Jurkat, Clone E6-1 (cell line): ENCODE results near the gene RBPJ.

Source experiments
- DNase-seq: peaks from one replicate; pipeline ENCODE4 v3.0.0-alpha.2; 2011; ENCODE audit warnings: low read depth, low spot score
- H3K4me3 ChIP-seq: 2 replicates; pipeline ENCODE4 v1.5.1; 2011; ENCODE audit warnings: mild to moderate bottlenecking, low read length, control low read depth, moderate library complexity

RBPJ gene

GRCh38 chr4:26404743-26405206 is 84.0 kb downstream of the RBPJ start:
- no peak overlapping the region for H3K4me3 ChIP-seq
- DNase-seq, result no peak

GRCh38 chr4:26406346-26406975 is 85.6 kb downstream of the RBPJ start:
- H3K4me3 ChIP-seq, result no peak overlapping the region
- no peak for DNase-seq

- DNase-seq, result no peak
Observed at GRCh38 chr4:26407476-26407875, 86.7 kb downstream of the RBPJ start.

GRCh38 chr4:26410385-26411293 is 89.8 kb downstream of the RBPJ start:
- no peak overlapping the region for H3K4me3 ChIP-seq
- peak; percentile 52 for DNase-seq

More at GRCh38 chr4:26407476-26407875, 86.7 kb downstream of the RBPJ start:
- no peak overlapping the region for H3K4me3 ChIP-seq

- no peak for DNase-seq
- no peak overlapping the region for H3K4me3 ChIP-seq
Observed at GRCh38 chr4:26412381-26413372, 91.9 kb downstream of the RBPJ start.

- no peak for DNase-seq
- H3K4me3 ChIP-seq, result no peak overlapping the region
Observed at GRCh38 chr4:26413582-26413981, 92.8 kb downstream of the RBPJ start.

- no peak for DNase-seq
- H3K4me3 ChIP-seq, result no peak overlapping the region
Observed at GRCh38 chr4:26418107-26418506, 97.3 kb downstream of the RBPJ start.

- no peak overlapping the region for H3K4me3 ChIP-seq
- DNase-seq, result no peak
Observed at GRCh38 chr4:26418850-26419249, 98.0 kb downstream of the RBPJ start.

GRCh38 chr4:26420438-26420837 is 99.6 kb downstream of the RBPJ start:
- H3K4me3 ChIP-seq, result no peak overlapping the region
- no peak for DNase-seq

GRCh38 chr4:26420913-26421312 is 100.1 kb downstream of the RBPJ start:
- no peak for DNase-seq
- no peak overlapping the region for H3K4me3 ChIP-seq

GRCh38 chr4:26424153-26424552 is 103.3 kb downstream of the RBPJ start:
- DNase-seq, result no peak
- no peak overlapping the region for H3K4me3 ChIP-seq

GRCh38 chr4:26424838-26425237 is 104.0 kb downstream of the RBPJ start:
- DNase-seq, result no peak
- H3K4me3 ChIP-seq, result no peak overlapping the region

- DNase-seq, result no peak
- H3K4me3 ChIP-seq, result no peak overlapping the region
Observed at GRCh38 chr4:26425953-26426352, 105.1 kb downstream of the RBPJ start.

- DNase-seq, result no peak
- no peak overlapping the region for H3K4me3 ChIP-seq
Observed at GRCh38 chr4:26426892-26427291, 106.1 kb downstream of the RBPJ start.

GRCh38 chr4:26429910-26430309 is 109.1 kb downstream of the RBPJ start:
- H3K4me3 ChIP-seq, result no peak overlapping the region
- no peak for DNase-seq

GRCh38 chr4:26431461-26432180 is 110.8 kb downstream of the RBPJ start:
- no peak for DNase-seq
- H3K4me3 ChIP-seq, result no peak overlapping the region

GRCh38 chr4:26432419-26432818 is 111.6 kb downstream of the RBPJ start:
- DNase-seq, result no peak

GRCh38 chr4:26433556-26433955 is 112.7 kb downstream of the RBPJ start:
- DNase-seq, result no peak
- no peak overlapping the region for H3K4me3 ChIP-seq

More at GRCh38 chr4:26432419-26432818, 111.6 kb downstream of the RBPJ start:
- no peak overlapping the region for H3K4me3 ChIP-seq
